Measurements from ENCODE around the gene PPP1R10. TPM values are rescaled to one million over a fixed set of nuclear protein-coding genes. Genes with fewer than 3 reads are reported as not detected.

Gene PPP1R10
- total RNA-seq, 1 donor from 2014 or later = 69.1 TPM

DNA sequence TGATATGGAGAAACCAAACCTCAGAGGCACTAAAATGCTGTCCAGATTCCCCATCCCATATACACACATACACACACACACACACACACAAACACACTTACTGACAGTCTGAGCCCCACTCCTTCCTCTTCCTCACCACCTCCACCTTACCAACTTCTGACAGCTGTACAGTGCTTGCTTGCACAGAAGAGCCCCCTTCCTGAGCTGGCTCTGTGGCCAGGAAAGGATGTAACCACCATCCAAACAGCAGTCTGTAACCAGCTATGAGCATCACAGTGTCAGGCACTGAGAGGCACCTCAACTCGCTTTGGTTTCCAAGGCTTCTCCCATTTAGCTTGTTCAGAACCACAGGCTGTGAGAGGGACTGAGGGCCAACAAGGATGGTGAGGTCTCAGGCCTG, 24.0 kb upstream of the PPP1R10 start:
- H3K4me1 Mint-ChIP-seq (ENCODE audit: low read depth, unreplicated experiment) = peaks cover 2% of the 10 kb centered on the region
- H3K27ac Mint-ChIP-seq (ENCODE audit: unreplicated experiment) = no peak overlapping the region
- H3K4me3 Mint-ChIP-seq (ENCODE audit: unreplicated experiment) = no peak overlapping the region
- Histone ChIP-seq H3K36me3 (ENCODE audit: insufficient read depth, low read length) (peaks cover 19% of the 10 kb centered on the region), H3K9me3 (ENCODE audit: insufficient read depth, low read depth, low read length) (no peaks in the 10 kb centered on the region), H3K79me2 (ENCODE audit: insufficient read depth, low read length) (peaks cover 2% of the 10 kb centered on the region), H3K27me3 (ENCODE audit: insufficient read depth, low read length) (no peaks in the 10 kb centered on the region), H3K4me3 (ENCODE audit: insufficient read depth, low read depth, low read length) (no peak overlapping the region), H2AFZ (ENCODE audit: low read depth, low read length) (no peak overlapping the region), H3K27ac (ENCODE audit: low read depth, low read length) (no peak overlapping the region), H3K4me1 (ENCODE audit: insufficient read depth, low read length) (no peaks in the 10 kb centered on the region), H4K20me1 (ENCODE audit: insufficient read depth, low read length) (peaks cover under 1% of the 10 kb centered on the region), H3K9ac (ENCODE audit: low read length) (no peak overlapping the region), H3K4me2 (ENCODE audit: low read length) (no peak overlapping the region)
- H3K36me3 Mint-ChIP-seq (ENCODE audit: low read depth, unreplicated experiment) = peaks cover 23% of the 10 kb centered on the region
- TF ChIP-seq, protein P1, sequence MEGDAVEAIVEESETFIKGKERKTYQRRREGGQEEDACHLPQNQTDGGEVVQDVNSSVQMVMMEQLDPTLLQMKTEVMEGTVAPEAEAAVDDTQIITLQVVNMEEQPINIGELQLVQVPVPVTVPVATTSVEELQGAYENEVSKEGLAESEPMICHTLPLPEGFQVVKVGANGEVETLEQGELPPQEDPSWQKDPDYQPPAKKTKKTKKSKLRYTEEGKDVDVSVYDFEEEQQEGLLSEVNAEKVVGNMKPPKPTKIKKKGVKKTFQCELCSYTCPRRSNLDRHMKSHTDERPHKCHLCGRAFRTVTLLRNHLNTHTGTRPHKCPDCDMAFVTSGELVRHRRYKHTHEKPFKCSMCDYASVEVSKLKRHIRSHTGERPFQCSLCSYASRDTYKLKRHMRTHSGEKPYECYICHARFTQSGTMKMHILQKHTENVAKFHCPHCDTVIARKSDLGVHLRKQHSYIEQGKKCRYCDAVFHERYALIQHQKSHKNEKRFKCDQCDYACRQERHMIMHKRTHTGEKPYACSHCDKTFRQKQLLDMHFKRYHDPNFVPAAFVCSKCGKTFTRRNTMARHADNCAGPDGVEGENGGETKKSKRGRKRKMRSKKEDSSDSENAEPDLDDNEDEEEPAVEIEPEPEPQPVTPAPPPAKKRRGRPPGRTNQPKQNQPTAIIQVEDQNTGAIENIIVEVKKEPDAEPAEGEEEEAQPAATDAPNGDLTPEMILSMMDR (IDR thresholded peaks at IDR 0.05; ENCODE audit: insufficient read depth, low read depth, low read length) = no peak
- H3K27me3 Mint-ChIP-seq (ENCODE audit: low read depth, unreplicated experiment) = no peaks in the 10 kb centered on the region
- FAIRE-seq = no peak
- no peak for DNase-seq (ENCODE audit: low read depth)
- H3K9me3 Mint-ChIP-seq (ENCODE audit: unreplicated experiment) = no peaks in the 10 kb centered on the region

DNA sequence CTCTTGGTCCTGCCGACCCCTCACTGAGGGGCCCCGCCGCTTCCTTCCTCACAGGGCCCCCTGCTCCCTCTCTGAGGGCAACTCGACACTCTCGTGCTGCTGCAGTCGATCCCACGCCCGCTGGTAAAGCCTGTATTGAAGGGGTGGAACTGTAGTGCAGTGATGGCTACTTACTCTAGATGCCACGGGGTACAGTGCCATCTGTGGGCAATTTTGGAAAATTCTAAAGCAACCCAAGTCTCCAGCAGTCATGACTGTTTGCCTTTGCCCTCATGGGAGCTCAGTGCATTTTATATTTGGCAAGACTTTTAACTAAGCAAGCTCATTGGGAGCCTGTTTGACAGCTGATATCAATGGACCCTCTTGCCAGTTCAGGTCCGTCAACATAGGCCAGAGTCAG, 23.4 kb upstream of the PPP1R10 start:
- H2AFZ ChIP-seq (ENCODE audit: low read depth, low read length) = no peak overlapping the region
- H3K4me3 ChIP-seq (ENCODE audit: insufficient read depth, low read depth, low read length) = no peak overlapping the region
- H3K4me1 Mint-ChIP-seq (ENCODE audit: low read depth, unreplicated experiment) = no peaks in the 10 kb centered on the region
- no peak for TF ChIP-seq EZH2 (IDR thresholded peaks at IDR 0.05; ENCODE audit: insufficient read depth, low read length)
- TF ChIP-seq, protein P1 (IDR thresholded peaks at IDR 0.05; ENCODE audit: insufficient read depth, low read depth, low read length) = no peak
- H3K79me2 ChIP-seq (ENCODE audit: insufficient read depth, low read length) = no peaks in the 10 kb centered on the region
- no peaks in the 10 kb centered on the region for H3K9me3 ChIP-seq (ENCODE audit: insufficient read depth, low read depth, low read length)
- no peak overlapping the region for H3K9ac ChIP-seq (ENCODE audit: low read length)
- no peaks in the 10 kb centered on the region for H3K27me3 Mint-ChIP-seq (ENCODE audit: low read depth, unreplicated experiment)
- H4K20me1 ChIP-seq (ENCODE audit: insufficient read depth, low read length) = peaks cover 3% of the 10 kb centered on the region
- no peaks in the 10 kb centered on the region for H3K4me1 ChIP-seq (ENCODE audit: insufficient read depth, low read length)
- H3K27ac ChIP-seq (ENCODE audit: low read depth, low read length) = no peak overlapping the region
- H3K4me2 ChIP-seq (ENCODE audit: low read length) = no peak overlapping the region
- FAIRE-seq = no peak
- H3K9me3 Mint-ChIP-seq (ENCODE audit: unreplicated experiment) = no peaks in the 10 kb centered on the region
- DNase-seq (ENCODE audit: low read depth) = no peak
- no peak overlapping the region for H3K4me3 Mint-ChIP-seq (ENCODE audit: unreplicated experiment)
- peaks cover 19% of the 10 kb centered on the region for H3K36me3 ChIP-seq (ENCODE audit: insufficient read depth, low read length)
- peaks cover 27% of the 10 kb centered on the region for H3K36me3 Mint-ChIP-seq (ENCODE audit: low read depth, unreplicated experiment)
- no peak overlapping the region for H3K27ac Mint-ChIP-seq (ENCODE audit: unreplicated experiment)
- no peaks in the 10 kb centered on the region for H3K27me3 ChIP-seq (ENCODE audit: insufficient read depth, low read length)

DNA sequence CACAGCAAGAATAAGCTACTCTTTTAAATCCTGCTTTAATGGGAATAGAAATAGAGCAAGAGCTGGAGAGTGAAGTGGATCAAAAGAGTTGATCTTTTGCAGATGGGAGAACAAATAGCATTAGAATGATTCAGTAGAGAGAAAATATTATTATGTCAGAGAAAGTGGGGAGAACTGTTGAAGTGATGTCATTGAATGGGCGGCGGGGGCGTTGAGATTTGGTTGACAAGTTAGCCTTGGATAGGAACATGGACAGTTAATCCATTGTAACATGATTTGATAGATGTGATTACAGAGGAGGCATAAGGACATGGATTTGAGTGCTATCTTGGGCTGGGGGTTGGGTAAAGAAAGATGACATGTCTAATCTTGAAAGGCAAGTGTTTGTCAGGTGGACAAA, 18.8 kb upstream of the PPP1R10 start:
- Histone ChIP-seq H3K27me3 (ENCODE audit: insufficient read depth, low read length) (no peaks in the 10 kb centered on the region), H3K9me3 (ENCODE audit: insufficient read depth, low read depth, low read length) (no peaks in the 10 kb centered on the region), H3K27ac (ENCODE audit: low read depth, low read length) (no peak overlapping the region), H3K79me2 (ENCODE audit: insufficient read depth, low read length) (no peaks in the 10 kb centered on the region), H2AFZ (ENCODE audit: low read depth, low read length) (no peak overlapping the region), H4K20me1 (ENCODE audit: insufficient read depth, low read length) (peaks cover 3% of the 10 kb centered on the region), H3K36me3 (ENCODE audit: insufficient read depth, low read length) (peaks cover 17% of the 10 kb centered on the region), H3K4me1 (ENCODE audit: insufficient read depth, low read length) (peaks cover 3% of the 10 kb centered on the region), H3K9ac (ENCODE audit: low read length) (no peak overlapping the region), H3K4me2 (ENCODE audit: low read length) (no peak overlapping the region), H3K4me3 (ENCODE audit: insufficient read depth, low read depth, low read length) (no peak overlapping the region)
- no peak overlapping the region for H3K27ac Mint-ChIP-seq (ENCODE audit: unreplicated experiment)
- H3K27me3 Mint-ChIP-seq (ENCODE audit: low read depth, unreplicated experiment) = no peaks in the 10 kb centered on the region
- DNase-seq (ENCODE audit: low read depth) = no peak
- H3K9me3 Mint-ChIP-seq (ENCODE audit: unreplicated experiment) = peaks cover 2% of the 10 kb centered on the region
- H3K4me3 Mint-ChIP-seq (ENCODE audit: unreplicated experiment) = no peak overlapping the region
- peaks cover 6% of the 10 kb centered on the region for H3K4me1 Mint-ChIP-seq (ENCODE audit: low read depth, unreplicated experiment)
- H3K36me3 Mint-ChIP-seq (ENCODE audit: low read depth, unreplicated experiment) = peaks cover 18% of the 10 kb centered on the region
- no peak for FAIRE-seq
- TF ChIP-seq EZH2 (IDR thresholded peaks at IDR 0.05; ENCODE audit: insufficient read depth, low read length) = no peak
- TF ChIP-seq, protein P1 (IDR thresholded peaks at IDR 0.05; ENCODE audit: insufficient read depth, low read depth, low read length) = no peak

All from astrocyte (in vitro differentiated cells and primary cell).